HUES6 (cell line): ENCODE results near the gene ZC3H18.

Experiments used
- H3K27ac ChIP-seq: 2 replicates; pipeline ENCODE4 v1.7.0; 2013; ENCODE audit warnings: low read depth, mild to moderate bottlenecking, low read length, inconsistent platforms
- H3K27me3 ChIP-seq: 2 replicates; pipeline ENCODE4 v1.6.1; 2013; ENCODE audit warnings: low read length; ENCODE audit not compliant: control insufficient read depth, insufficient read depth
- H3K36me3 ChIP-seq: 2 replicates; pipeline ENCODE4 v1.6.1; 2013; ENCODE audit warnings: low read length; ENCODE audit not compliant: control insufficient read depth, insufficient read depth
- H3K4me1 ChIP-seq: 2 replicates; pipeline ENCODE4 v1.6.1; 2013; ENCODE audit warnings: low read length; ENCODE audit not compliant: control insufficient read depth, insufficient read depth
- H3K4me3 ChIP-seq: 2 replicates; pipeline ENCODE4 v1.5.1; 2013; ENCODE audit warnings: low read depth, low read length
- H3K9ac ChIP-seq: one replicate; pipeline ENCODE4 v1.6.1; 2013; ENCODE audit warnings: mild to moderate bottlenecking, low read length
- H3K9me3 ChIP-seq: 2 replicates; pipeline ENCODE4 v1.6.1; 2013; ENCODE audit warnings: low read depth, low read length; ENCODE audit not compliant: control insufficient read depth, insufficient read depth

The ZC3H18 gene

GRCh38 chr16:88630433-88630832, 60.2 kb downstream of the ZC3H18 start:
- Histone ChIP-seq H3K4me1 (peaks cover 18% of the 10 kb centered on the region; the same call in 1 of the 2 replicates), H3K9me3 (no peaks in the 10 kb centered on the region), H3K4me3 (no peak overlapping the region), H3K9ac (no peak overlapping the region), H3K36me3 (peaks cover 52% of the 10 kb centered on the region), H3K27me3 (peaks cover 7% of the 10 kb centered on the region; the same call in 1 of the 2 replicates), H3K27ac (no peak overlapping the region)

GRCh38 chr16:88630941-88631340, 60.7 kb downstream of the ZC3H18 start:
- Histone ChIP-seq H3K27ac (no peak overlapping the region), H3K9me3 (no peaks in the 10 kb centered on the region), H3K27me3 (peaks cover 12% of the 10 kb centered on the region; the same call in 1 of the 2 replicates), H3K4me1 (peaks cover 18% of the 10 kb centered on the region; the same call in 1 of the 2 replicates), H3K4me3 (no peak overlapping the region), H3K9ac (no peak overlapping the region), H3K36me3 (peaks cover 47% of the 10 kb centered on the region)

- H3K27ac ChIP-seq, result no peak overlapping the region
- H3K9me3 ChIP-seq, result no peaks in the 10 kb centered on the region
- peaks cover 18% of the 10 kb centered on the region; the same call in 1 of the 2 replicates for H3K4me1 ChIP-seq
- H3K4me3 ChIP-seq, result no peak overlapping the region
- H3K27me3 ChIP-seq, result peaks cover 16% of the 10 kb centered on the region; the same call in 1 of the 2 replicates
- H3K36me3 ChIP-seq, result peaks cover 46% of the 10 kb centered on the region
- no peak overlapping the region for H3K9ac ChIP-seq
These were observed 61.2 kb downstream of the ZC3H18 start for GRCh38 chr16:88631384-88631783.

GRCh38 chr16:88631920-88632586, 61.9 kb downstream of the ZC3H18 start:
- Histone ChIP-seq H3K9ac (no peak overlapping the region), H3K36me3 (peaks cover 42% of the 10 kb centered on the region), H3K4me1 (peaks cover 18% of the 10 kb centered on the region; the same call in 1 of the 2 replicates), H3K9me3 (no peaks in the 10 kb centered on the region), H3K4me3 (no peak overlapping the region), H3K27me3 (peaks cover 16% of the 10 kb centered on the region; the same call in 1 of the 2 replicates), H3K27ac (no peak overlapping the region)

- Histone ChIP-seq H3K36me3 (peaks cover 39% of the 10 kb centered on the region), H3K9me3 (no peaks in the 10 kb centered on the region), H3K9ac (no peak overlapping the region), H3K27ac (no peak overlapping the region), H3K4me1 (peaks cover 18% of the 10 kb centered on the region; the same call in 1 of the 2 replicates), H3K4me3 (no peak overlapping the region), H3K27me3 (peaks cover 16% of the 10 kb centered on the region; the same call in 1 of the 2 replicates)
These were observed 62.4 kb downstream of the ZC3H18 start for GRCh38 chr16:88632587-88632930.

- Histone ChIP-seq H3K9me3 (no peaks in the 10 kb centered on the region), H3K9ac (no peak overlapping the region), H3K36me3 (peaks cover 30% of the 10 kb centered on the region), H3K4me3 (peak overlapping the region; percentile 70), H3K27ac (no peak overlapping the region), H3K27me3 (peaks cover 19% of the 10 kb centered on the region; the same call in 1 of the 2 replicates), H3K4me1 (peaks cover 17% of the 10 kb centered on the region)
These were observed 63.5 kb downstream of the ZC3H18 start for GRCh38 chr16:88633684-88634140.

GRCh38 chr16:88634141-88634993, 64.2 kb downstream of the ZC3H18 start:
- H3K4me1 ChIP-seq, result peaks cover 24% of the 10 kb centered on the region

GRCh38 chr16:88634994-88635670, 64.9 kb downstream of the ZC3H18 start:
- H3K36me3 ChIP-seq, result peaks cover 21% of the 10 kb centered on the region
- H3K4me3 ChIP-seq, result peak overlapping the region; percentile 70
- H3K9ac ChIP-seq, result peak overlapping the region; percentile 52
- H3K27ac ChIP-seq, result no peak overlapping the region
- peaks cover 29% of the 10 kb centered on the region; the same call in 1 of the 2 replicates for H3K27me3 ChIP-seq
- peaks cover 28% of the 10 kb centered on the region for H3K4me1 ChIP-seq
- H3K9me3 ChIP-seq, result no peaks in the 10 kb centered on the region

More at GRCh38 chr16:88634141-88634993, 64.2 kb downstream of the ZC3H18 start:
- no peaks in the 10 kb centered on the region for H3K9me3 ChIP-seq
- peak overlapping the region; percentile 52 for H3K9ac ChIP-seq
- H3K36me3 ChIP-seq, result peaks cover 29% of the 10 kb centered on the region
- peak overlapping the region; percentile 70 for H3K4me3 ChIP-seq
- peaks cover 21% of the 10 kb centered on the region; the same call in 1 of the 2 replicates for H3K27me3 ChIP-seq
- no peak overlapping the region for H3K27ac ChIP-seq

- H3K27me3 ChIP-seq, result peaks cover 29% of the 10 kb centered on the region; the same call in 1 of the 2 replicates
- peaks cover 27% of the 10 kb centered on the region for H3K4me1 ChIP-seq
- no peak overlapping the region for H3K4me3 ChIP-seq
- H3K36me3 ChIP-seq, result peaks cover 15% of the 10 kb centered on the region
- H3K27ac ChIP-seq, result no peak overlapping the region
- H3K9me3 ChIP-seq, result no peaks in the 10 kb centered on the region
- no peak overlapping the region for H3K9ac ChIP-seq
These were observed 65.6 kb downstream of the ZC3H18 start for GRCh38 chr16:88635671-88636319.
